Prostate gland (tissue), 2 donors: ENCODE data around the gene SELENBP1.

Experiments
- CTCF ChIP-seq, 4 experiments: fragments of 200-600 bp in 2 of 4; fragments of 450-650 bp in 2 of 4; sonication (generic) in 2 of 4; IDR thresholded peaks; 1 replicate in 3 of 4; 2 replicates in 1 of 4; pipeline ENCODE4 v1.5.1; 2016 to 2019; ENCODE audit warnings: antibody characterized with exemption in 4 of 4, mild to moderate bottlenecking in 2 of 4, moderate library complexity in 2 of 4
- POLR2A ChIP-seq: fragments of 450-650 bp; IDR thresholded peaks from one replicate; pipeline ENCODE4 v1.6.1; 2016; ENCODE audit warnings: antibody characterized with exemption, mild to moderate bottlenecking

DNA sequence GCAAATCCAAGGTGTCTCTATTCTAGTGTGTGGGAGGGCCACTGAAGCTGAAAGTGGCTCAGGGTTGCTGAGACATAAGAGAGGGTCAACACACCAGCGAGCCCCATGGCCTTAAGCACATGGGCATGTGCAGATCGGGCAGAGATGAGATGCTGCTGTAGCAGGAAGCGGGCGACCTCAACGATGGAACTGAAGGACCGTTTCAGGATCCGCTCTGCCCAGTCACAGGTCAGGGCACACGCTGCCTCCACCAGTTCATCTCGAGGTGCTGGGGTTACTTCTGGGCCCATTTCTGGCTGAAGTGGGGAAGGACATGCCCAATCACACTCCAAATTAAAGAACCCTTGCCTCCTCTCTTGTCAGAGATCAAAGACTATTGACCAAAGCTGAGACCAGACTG lies 28.9 kb downstream of the SELENBP1 start:
- TF ChIP-seq CTCF (IDR thresholded peaks at IDR 0.05): no peak
- no peak for TF ChIP-seq POLR2A
